ENCODE measurements around the gene HOXB13. TPM values are rescaled to one million over a fixed set of nuclear protein-coding genes. Genes with fewer than 3 reads are reported as not detected.

Gene HOXB13
- total and polyA plus RNA-seq, 10 donors: 0.02 TPM; not detected in 9

DNA sequence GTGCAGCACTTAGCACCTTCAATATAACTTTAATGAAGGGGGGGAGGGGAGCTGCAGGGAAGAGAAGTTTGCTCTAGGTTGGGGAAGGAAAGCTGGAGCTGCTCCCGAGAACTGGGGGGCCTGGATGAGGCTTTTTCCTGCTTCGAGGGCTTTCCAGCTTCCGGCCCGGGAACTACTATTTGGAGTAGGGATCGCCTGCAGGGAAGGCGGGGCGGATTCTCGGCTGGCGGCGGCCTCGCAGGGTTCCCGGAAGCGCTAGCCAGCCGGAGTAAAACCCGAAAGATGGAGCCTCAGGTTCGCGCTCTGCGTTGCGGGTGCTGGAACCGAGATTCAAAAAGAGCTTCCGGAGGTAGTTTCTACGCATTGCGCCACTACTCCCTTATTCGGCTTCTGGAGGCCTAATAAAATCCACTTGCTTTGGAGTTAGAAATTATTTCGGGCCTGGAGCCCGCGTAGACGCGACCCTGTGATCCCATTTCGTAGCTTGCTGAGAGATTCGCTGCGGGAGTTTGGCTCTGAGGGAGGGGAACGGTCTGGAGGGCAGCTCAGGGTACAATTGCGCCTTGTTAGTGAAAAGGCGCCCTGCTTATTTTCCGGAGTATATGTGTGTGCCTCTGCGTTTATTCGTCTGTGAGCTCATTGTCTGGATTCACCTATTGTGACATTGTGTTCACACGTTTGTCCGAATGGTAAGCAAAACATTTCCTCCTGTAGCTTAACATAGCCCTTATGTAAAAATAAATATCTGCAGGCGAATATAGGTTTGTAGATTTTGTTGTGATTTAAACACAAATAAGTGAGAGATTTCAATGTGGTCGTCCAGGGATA lies 4.9 kb downstream of the HOXB13 start:
- no peak for DNase-seq
- WGBS, 5 donors: 6 to 10% (median 7%) methylated on average over 42 of the region's 42 CpGs
- TF ChIP-seq, protein P1, sequence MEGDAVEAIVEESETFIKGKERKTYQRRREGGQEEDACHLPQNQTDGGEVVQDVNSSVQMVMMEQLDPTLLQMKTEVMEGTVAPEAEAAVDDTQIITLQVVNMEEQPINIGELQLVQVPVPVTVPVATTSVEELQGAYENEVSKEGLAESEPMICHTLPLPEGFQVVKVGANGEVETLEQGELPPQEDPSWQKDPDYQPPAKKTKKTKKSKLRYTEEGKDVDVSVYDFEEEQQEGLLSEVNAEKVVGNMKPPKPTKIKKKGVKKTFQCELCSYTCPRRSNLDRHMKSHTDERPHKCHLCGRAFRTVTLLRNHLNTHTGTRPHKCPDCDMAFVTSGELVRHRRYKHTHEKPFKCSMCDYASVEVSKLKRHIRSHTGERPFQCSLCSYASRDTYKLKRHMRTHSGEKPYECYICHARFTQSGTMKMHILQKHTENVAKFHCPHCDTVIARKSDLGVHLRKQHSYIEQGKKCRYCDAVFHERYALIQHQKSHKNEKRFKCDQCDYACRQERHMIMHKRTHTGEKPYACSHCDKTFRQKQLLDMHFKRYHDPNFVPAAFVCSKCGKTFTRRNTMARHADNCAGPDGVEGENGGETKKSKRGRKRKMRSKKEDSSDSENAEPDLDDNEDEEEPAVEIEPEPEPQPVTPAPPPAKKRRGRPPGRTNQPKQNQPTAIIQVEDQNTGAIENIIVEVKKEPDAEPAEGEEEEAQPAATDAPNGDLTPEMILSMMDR (IDR thresholded peaks at IDR 0.05 in 8 of 11, conservative IDR thresholded peaks at IDR 0.05 in 3 of 11): no peak
- TF ChIP-seq POLR2AphosphoS5 (IDR thresholded peaks at IDR 0.05) (no peak), POLR2A (IDR thresholded peaks at IDR 0.05) (no peak)
- intact Hi-C loops (cut with DNase I; ENCODE audit: low total_unique reads): loop anchor here (2.0 to 10.0 kb wide), 3 partner anchors 67 to 869 kb away; partner anchors contain the start of gene SP6
- Histone ChIP-seq H3K9me3 (no peaks in the 10 kb centered on the region), H3K27me3 (replicated peaks in 1 of 7) (peaks cover 33 to 100% (median 100%) of the 10 kb centered on the region in 7 donors), H3K27ac (no peak overlapping the region), H3K36me3 (no peaks in the 10 kb centered on the region), H3K4me1 (peaks cover 16 to 67% (median 50%) of the 10 kb centered on the region in 6 donors), H3K4me3 (peak overlapping the region in 3 of 8 donors; percentile 3 to 48 (median 15))

DNA sequence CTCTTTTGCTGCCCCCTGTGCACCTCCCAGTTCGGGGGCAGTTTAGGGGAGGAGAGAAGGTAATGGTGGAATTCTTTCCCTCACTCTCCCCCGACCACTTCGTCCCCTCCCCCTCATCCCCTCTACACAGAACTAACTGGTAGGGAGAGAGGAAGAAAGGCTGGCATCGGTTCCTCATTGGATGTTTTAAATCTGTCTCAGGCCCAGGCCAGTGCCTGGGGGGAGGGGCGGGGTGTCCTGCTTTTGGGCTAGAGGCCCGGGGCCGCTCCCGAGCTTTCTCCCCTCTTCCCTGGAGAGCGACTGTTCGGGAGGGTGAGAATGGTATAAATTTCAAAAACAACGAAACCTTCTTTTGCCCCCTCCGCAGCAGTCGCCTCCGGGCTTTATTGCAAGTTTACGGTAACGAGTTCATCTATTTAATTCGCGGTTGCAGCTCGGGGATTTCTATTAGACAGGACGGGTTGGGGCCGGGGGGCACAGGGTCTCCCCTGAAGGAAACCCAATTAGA lies 5.6 kb downstream of the HOXB13 start, which contains the start of gene PRAC2:
Gene PRAC2, plus strand, starts transcription at position 271 of the 508 bp plus-strand sequence. CDS start 1,226 bp downstream, outside the sequence.
- 3 to 5% (median 3%) methylated on average over 21 of the region's 21 CpGs for WGBS, 5 donors
- peaks cover 16 to 66% (median 49%) of the 10 kb centered on the region in 6 donors for H3K4me1 ChIP-seq
- H3K27me3 ChIP-seq (replicated peaks in 1 of 7): peaks cover 30 to 100% (median 100%) of the 10 kb centered on the region in 7 donors
- no peaks in the 10 kb centered on the region for H3K9me3 ChIP-seq
- no peak for DNase-seq
- H3K27ac ChIP-seq: no peak within 1 kb of the TSS
- H3K36me3 ChIP-seq: no peaks in the 10 kb centered on the region
- H3K4me3 ChIP-seq: peak within 1 kb of the TSS in 3 of 8 donors; percentile 3 to 48 (median 15)
- intact Hi-C loops (cut with DNase I; ENCODE audit: low total_unique reads): loop anchor here (10.0 kb wide), 2 partner anchors 152 to 868 kb away; partner anchors contain the start of gene SP6
- TF ChIP-seq POLR2AphosphoS5 (IDR thresholded peaks at IDR 0.05) (no peak), POLR2A (IDR thresholded peaks at IDR 0.05) (no peak)
- TF ChIP-seq, protein P1 (IDR thresholded peaks at IDR 0.05 in 8 of 11, conservative IDR thresholded peaks at IDR 0.05 in 3 of 11): no peak

DNA sequence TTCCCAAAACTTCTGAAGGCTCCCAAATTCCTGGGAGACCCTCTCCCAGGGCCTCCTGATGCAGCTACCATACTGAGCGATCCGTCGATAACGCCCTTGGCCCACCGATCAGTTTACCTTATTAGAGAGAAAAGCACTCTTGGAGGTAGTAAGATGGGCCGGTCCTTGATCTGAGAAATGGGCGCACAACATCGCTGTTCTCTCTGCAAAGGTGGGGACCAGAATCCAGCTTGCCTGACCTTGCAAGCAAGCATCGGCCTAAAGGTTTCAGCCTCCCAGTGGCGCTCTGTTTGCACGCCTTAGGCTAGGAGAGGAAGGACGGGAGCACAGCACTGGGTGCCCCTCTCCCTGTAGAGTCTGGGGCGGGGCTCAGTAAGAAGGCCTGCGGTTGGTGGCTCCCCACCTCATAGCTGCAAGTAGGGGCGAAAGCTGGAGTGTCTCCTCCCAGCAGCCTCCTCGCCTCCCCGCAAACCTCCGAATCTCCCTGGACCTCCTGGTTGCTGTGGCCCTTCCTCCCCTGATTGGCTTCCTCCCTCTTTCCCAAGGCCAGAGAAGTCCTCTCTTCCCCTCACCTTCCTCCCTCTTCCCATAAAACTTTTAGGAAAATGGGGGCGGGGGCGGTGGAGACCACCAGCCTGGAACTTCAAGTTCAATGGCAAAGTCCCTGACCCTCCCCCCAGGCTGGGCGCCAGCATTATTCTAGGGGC lies 6.2 kb downstream of the HOXB13 start, which contains the start of gene PRAC1:
Gene PRAC1, minus strand, starts transcription at position 318 of the 707 bp plus-strand sequence. Its CDS starts 126 bp downstream, at position 192.
- Histone ChIP-seq H3K9me3 (no peaks in the 10 kb centered on the region), H3K4me3 (peak within 1 kb of the TSS in 3 of 8 donors; percentile 3 to 48 (median 15)), H3K27me3 (replicated peaks in 1 of 7) (peaks cover 28 to 100% (median 100%) of the 10 kb centered on the region in 7 donors), H3K4me1 (peaks cover 16 to 64% (median 48%) of the 10 kb centered on the region in 6 donors), H3K27ac (no peak within 1 kb of the TSS), H3K36me3 (no peaks in the 10 kb centered on the region)
- WGBS, 5 donors: 8 to 12% (median 10%) methylated on average over 15 to 21 of the region's 21 CpGs
- intact Hi-C loops (cut with DNase I; ENCODE audit: low total_unique reads): loop anchor here (10.0 kb wide), 2 partner anchors 152 to 868 kb away; partner anchors contain the start of gene SP6
- no peak for DNase-seq
- TF ChIP-seq, protein P1 (IDR thresholded peaks at IDR 0.05 in 8 of 11, conservative IDR thresholded peaks at IDR 0.05 in 3 of 11): no peak
- no peak for TF ChIP-seq POLR2AphosphoS5 (IDR thresholded peaks at IDR 0.05)
- TF ChIP-seq POLR2A (IDR thresholded peaks at IDR 0.05): no peak
